T-helper 1 cell (primary cell): Measurements from ENCODE around the gene BICC1.

Source experiments
- DNase-seq, 5 donors: peaks; one replicate each; pipeline ENCODE4 v3.0.0-alpha.2; 2012 to 2020

BICC1 gene

DNA sequence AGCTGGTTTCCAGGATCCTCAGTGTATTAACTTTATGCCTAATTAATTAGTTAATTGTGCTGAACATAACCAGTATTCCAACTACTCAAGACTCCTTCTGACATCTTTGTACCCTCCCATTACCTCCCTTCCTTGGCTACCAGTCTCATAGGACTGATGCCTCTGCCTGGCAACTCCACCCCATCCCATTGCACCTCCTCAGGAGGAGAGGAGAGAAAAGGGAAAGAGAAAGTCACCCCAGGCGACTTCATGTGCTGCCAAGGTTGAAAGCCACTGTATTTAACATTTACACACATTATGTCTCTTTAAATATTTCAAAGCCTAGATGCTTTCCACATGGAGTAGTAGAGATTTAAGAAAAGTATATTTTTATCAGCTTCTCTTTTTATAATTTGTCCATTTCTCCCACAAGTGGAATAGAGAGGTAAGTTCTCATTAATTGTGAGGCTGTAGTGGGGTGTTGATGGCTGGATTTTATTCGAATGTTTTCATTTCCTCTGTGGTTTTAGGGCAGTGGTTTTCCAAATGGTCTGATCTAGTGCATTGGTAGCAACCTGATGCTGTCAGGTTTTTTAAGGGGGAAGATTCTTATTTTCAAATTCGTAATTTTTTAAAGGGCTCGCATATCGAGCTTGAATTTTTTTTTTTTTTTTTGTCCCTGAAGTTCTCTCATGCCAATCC, 148.0 kb downstream of the BICC1 start:
- no peak for DNase-seq

DNA sequence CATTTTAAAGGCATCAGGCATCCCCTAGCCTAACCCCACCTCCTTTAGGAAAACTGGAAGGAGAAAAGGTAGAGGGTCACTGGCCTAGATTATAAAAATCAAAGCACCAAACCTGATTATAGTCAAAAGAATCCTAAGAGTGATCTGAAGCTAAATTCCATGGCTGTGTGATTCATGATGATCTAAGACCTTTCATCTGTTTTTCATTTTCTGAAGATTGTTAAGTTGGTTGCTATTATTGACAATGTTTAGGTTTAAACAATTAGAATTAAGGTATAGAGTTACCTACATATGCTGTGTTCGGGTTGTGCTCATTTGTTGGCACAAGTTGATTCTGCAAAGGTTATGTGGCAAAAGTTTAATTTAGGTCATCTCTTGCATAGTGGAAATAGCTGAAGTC, 148.7 kb downstream of the BICC1 start:
- no peak for DNase-seq

DNA sequence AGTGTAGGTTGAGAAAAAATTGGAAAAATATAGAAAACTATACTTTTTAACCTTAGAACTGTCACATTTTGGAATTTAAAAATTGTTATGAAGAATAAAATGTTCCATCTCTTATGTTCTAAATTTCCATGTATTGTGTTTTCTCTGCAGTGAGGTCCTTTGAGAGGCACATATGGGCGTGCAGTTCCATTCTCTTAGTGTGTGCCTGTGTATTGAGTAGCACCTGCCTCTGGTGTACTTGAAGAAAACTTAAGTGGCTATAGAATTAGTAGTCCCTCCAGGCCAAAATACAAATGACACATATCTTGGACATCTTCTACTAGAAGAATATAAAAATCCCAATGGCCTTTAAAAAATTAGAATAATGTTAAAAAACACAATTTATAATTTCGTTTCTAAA, 149.2 kb downstream of the BICC1 start:
- no peak for DNase-seq

DNA sequence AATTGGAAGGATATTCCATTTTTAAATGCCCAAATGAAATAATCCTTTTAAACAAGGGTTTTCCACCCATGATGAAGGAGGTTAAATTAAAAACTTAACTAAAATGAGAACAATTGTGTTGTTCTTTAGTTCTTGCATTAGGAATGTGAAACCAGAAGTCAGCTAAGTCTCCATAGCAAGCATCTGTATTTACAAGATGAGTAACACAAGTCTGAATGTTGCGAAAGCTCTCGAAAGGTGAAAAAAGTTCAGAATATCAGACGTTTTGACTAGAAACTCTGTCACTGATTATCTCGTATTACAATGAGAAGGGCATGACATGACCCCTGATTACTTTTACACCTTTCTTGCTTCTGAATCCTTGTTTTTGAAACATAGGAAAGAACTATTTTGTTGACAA, 149.6 kb downstream of the BICC1 start:
- no peak for DNase-seq

DNA sequence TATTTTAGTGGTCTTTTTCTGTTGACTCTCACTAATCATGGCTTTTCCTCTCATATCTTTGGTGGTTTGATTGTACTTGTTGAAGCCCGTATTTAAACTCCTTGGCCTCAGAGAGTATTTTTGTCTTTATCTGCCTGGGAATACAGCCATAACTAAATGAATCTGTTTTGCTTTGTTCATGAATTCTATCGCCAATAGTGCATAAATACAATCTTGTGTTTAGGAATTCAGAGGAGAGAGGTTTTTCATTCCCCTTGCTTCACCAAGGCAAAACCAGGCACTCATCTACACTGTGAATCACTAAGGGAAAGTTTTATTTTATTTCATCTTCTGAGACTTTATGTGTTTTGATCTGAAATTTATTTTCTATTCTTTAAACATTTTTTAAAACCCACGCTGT, 152.7 kb downstream of the BICC1 start:
- DNase-seq: no peak

DNA sequence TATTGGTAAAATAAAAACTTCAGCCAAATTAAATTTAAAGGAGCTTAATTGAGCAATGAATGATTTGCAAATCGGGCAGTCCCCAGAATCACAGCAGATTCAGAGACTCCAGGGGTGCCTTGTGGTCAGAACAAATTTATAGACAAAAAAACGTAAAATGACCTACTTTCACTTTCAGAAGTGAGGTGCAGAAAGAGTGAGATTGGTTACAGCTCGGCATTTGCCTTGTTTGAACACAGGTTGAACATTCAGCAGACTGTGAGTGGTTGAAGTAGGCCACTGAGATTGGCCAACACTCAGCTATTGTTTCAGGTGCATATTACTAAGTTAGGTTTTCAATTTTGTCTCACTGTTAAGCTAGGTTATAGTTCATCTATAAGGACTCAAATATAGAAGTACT, 153.4 kb downstream of the BICC1 start:
- no peak for DNase-seq

DNA sequence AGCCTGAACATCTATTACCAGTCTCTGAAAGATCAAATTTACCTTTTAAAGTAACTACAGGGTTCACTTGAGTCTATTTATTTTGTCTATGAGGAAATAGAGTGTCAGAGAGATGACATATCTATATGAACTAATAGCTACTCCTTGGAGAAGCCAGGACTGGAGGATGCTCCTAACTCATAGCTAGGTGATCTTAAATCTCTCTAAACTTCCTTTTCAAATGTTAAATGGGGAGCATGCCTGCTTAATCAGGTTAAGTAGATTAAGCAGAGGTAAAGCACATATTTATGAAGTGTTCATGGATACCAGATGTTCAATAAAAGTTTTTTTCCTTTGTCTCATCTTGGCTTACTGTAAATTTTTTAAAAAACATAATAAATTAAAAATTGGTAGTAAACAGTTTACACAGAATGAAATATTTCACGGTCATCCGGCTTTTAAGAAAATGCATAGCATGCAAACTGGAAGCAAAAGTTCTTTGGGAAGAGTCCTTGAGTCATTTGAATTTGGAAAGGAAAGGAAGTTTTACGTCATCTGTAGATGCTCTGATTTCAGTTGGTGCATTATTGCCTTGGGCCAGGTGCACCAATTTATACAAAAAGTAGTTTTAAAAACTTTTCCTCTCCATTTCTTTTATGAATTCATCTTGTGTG, 155.1 kb downstream of the BICC1 start:
- no peak for DNase-seq

DNA sequence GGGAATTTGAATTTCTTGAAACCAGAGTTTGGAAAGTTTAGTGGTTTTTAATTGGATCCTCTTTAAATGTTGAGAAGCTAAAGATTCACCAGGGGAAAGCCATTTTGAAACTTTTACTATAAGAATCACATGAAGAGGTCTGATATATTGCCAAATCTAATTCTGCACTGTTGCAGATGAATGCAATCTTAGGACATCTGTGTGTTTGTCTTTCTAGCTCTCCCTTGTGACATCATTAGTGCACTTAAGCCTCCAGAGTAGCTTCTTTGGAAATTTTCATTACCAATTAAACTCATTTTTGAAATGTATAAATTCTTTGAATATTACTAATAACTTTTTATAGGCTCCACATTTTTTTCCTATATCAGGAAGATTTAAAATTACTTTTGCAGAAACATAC, 160.2 kb downstream of the BICC1 start:
- no peak for DNase-seq

DNA sequence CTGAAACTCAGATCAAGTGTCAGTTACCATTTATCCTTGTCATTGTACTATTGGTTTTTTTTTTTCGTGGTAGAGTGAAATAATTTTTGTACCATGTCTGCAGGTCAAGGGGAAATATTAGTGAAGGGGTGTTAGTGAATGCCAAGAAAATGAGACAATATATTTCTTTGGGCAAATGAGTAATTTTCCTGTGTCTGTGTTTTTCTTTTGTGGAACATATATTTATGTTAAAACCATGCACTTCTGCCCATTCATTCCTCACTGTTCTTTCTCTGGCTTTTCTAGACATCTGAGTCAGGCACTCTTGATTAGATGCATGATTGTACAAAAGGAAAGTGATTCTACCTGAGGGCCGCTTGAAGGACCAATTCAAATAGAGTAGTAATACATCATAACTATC, 161.6 kb downstream of the BICC1 start:
- DNase-seq: no peak

DNA sequence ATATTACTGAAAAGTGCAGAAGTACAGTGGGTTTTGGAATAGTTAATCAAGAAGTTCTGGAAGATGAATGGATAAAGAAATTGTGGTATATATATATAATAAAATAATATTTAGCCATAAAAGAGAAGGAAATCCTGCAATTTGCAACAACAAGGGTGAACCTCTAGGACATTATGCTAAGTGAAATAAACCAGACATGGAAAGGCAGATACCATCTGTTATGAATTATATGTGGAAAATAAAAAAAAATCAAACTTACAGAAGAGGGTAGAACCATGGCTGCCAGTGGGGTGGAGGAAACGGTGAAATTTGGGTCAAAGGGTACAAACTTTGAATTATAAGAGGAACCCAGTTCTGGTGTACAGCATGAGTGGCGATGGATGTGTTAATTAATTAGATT, 162.6 kb downstream of the BICC1 start:
- no peak for DNase-seq

DNA sequence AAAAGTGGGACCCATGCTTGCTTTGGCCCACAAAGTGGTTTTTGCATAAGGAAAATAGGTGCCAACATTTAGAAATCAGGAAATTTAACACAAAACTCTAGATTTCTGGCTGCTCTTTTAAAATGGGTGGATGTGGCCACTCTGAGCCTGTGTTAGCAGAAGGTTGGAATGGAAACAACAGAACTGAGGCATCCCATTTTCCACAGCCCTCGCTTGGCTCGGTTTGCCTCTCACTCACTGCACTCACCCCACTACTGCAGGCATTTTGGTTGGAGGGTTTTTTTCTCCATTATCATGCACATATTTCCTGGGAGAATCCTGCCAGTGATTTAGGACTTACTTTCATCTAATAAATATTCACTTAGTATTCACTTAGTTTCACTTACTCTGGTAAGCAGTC, 178.9 kb downstream of the BICC1 start:
- no peak for DNase-seq

DNA sequence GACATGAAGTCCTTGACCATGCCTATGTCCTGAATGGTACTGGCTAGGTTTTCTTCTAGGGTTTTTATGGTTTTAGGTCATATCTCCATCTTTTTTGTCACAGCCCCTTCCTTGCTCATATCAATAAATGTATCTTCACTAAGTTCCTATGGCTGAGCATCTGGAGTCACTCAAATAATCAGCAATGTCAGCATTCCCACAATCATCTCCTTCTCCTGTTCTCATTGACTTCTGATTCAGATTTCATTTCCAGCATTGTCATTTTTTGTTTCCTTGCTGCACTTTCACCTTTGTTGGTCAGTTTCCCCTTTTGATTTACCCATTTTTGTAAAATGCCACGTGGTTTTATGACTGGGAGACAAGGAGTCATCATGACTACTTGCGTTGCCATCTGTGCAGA, 181.2 kb downstream of the BICC1 start:
- no peak for DNase-seq

DNA sequence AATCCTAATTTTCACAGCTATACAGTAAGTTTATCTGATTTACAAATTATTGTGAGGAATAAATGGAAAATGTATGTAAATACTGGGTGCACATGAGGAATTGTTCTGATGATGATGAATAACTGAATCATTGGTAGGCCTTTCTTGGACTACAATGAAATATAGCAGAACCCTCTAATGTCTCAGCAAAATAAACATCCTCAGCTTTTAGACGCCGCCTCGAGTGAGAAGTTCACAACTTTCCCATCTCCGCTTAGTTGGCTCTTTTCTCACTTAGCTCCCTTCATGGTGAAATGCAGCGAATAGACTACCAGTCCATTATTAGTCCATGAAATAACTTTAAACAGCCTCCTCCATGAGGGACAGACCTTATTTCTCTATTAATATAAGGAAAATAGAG, 182.3 kb downstream of the BICC1 start:
- no peak for DNase-seq

DNA sequence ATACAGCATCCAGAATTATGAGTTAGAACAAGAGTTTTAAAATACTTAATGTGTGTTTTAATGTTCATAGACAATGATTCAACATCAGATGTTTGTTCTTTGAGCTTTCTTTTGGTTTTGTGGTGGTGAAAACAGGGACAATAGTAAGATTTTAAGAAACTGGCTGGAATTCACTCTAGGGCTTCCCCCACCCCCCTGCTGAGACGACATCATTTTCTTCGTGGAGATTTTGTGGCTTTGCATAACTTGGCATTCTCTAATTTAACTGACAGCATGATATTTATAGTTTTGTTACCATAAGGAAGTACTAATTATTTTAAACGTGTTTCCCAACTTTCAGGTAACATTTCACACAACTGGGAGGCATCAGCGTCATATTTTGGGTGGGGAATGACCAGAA, 184.1 kb downstream of the BICC1 start:
- DNase-seq: no peak

DNA sequence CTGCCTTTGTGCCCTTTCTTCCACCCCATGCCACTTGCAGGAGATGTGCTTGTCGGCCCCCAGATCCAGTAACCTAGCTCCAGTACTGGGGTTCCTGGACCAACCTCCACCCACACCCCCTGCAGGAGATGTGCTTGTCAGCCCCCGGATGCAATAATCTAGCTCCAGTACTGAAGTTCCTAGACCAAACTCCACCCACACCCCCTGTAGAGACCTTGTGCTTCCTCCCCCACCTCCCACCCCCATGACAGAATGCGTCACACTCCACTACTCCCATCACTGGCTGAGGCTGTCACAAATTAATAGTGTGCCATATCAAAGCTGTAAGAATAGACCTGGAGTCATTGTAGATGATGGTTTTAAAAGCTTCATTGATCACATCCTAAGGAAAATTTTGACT, 185.0 kb downstream of the BICC1 start:
- no peak for DNase-seq

DNA sequence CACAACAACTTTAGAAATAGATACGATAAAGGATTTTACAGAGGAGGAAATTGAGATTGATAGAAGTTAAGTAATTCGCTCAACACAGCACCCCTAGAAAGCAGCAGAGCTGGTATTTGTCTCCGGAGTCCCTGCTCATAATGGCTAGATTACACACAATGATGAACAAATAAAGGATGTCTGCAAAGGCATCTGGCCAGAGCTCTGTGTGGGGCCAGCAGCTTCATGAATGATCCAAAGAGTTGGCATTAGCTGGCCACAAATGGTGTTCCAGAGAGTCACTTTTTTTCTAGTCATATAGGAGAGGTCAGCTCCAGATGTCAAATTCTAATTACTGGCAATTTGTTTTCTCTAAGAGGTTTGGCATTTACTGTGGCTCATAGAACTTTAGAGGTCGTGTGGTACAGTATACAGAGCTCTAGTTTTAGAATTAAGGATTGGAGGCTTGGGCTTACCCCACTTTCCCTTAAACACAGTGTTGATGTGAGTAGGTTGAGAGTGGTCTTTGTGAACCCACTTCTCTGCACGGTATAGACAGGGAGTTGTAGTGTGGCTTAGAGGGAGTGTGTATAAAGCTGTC, 186.2 kb downstream of the BICC1 start:
- no peak for DNase-seq

DNA sequence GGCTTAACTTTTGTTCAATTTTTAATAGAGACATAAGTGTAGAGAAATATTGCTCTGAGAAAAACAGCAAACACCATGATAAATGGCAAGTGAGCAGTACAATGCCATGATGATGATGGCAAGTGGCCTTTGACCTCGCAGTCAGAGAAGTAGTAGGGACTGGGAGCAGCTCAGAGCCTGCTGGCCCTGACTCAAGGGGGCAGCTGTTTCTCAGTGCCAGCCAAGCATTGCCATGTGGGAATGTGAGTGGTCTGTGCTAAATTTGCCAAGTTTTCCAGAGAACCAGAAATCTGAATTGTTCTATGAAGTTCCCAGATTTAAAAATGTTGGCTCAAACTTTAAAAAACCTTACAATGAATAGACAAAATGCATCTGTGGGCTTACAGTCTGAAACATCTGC, 187.9 kb downstream of the BICC1 start:
- DNase-seq: no peak

DNA sequence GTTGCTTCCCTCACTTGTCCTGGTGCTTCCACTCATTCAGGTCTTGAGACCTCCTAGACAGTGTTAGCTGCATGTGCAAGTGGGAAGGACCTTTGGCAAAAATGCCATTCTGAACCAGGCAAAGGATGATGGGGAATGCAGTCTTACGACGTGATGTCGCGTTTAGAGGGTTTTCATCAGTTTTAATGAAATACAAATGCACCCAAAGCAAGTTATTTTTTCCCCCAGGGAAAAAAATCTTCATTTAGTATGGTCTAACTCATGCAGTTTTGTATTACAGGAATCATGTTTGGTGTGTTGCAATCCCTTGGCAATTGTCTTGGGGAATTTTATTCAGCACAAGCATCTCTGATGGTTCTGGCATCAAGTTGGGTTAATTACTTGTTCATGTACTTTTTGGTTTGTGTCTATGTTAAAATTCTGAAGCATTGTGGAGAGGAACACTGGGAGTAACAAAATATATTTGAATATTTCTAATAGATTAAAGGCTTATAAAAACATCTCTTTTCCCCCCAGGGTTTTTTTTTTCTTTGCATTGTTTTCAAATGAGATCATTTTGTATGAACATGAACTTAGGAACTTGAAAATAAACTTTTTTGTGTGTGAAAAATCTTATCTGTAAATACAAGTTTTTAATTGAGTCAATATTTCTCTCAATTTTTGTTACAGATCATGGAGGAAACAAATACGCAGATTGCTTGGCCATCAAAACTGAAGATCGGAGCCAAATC, 188.9 kb downstream of the BICC1 start:
- DNase-seq: no peak

DNA sequence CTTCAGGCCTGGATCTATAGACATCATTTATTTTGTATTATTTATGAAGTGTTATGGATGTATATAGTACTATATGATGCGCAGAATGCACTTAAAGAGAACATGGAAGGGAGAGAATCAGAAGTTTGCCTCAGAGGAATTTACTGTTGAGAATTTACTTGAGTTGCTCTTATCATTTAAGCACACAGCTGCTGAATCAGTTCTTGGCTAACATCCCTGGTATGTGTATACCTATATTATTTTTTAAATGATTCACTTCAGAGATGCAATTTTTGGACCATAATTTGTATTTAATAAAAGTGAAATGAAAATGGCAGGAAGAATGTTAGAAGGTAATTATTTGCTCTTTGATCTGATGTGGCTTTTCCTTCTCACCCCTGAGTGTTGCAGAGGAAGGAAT, 191.6 kb downstream of the BICC1 start:
- no peak for DNase-seq

DNA sequence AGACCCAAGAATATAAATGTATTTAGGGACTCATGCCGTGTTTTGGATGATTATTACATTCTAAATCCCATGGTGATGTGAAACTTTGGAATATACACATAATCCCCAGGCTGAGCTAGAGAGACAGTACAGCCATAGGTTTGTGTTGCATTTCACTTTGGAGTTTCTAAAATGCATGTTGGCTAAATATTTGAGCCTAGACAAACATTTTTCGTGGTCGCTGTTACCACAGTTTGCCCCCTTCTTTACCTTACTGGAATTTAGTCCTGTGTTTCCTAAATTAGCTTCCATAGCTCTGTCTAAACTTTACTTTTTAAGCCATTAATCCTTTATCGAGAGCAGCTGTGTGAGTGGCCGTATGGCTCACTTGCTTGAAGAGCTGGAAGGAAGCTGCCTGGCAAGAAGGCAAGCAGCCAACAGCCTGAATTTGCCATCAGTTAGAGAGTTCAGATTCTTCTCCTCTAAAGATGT, 192.0 kb downstream of the BICC1 start:
- DNase-seq: no peak

DNA sequence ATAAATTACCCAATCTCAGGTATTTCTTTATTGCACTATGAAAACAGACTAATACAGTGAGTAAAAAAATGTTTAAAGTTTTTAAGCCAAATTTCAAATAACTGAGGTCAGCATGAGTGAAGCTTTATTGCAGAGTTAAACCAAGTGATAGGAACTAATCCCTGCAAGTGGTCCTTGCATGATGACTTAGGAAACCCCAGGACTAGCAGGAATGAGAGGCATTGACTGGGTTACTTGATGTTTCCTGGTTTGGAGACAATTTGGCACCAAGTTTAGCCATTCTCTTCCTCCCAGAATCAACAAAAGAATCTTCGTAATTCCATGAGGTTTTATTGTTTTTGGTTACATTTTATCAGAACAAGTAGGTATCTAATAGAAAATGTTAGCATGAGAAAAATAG, 194.2 kb downstream of the BICC1 start:
- no peak for DNase-seq

DNA sequence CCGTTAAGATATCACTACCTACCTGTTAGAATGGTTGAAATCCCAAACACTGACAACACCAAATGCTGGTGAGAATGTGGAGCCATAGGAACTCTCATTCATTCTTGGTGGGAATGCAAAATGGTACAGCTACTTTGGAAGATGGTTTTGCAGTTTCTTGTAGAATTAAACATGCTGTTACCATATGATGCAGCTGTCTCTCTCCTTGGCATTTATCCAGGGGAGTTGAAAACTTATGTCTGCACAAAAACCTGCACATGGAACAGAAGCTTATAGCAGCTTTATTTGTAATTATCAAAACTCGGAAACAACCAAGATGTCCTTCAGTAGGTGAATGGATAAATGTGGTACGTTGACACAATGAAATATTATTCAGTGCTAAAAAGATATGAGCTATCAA, 199.5 kb downstream of the BICC1 start:
- no peak for DNase-seq

DNA sequence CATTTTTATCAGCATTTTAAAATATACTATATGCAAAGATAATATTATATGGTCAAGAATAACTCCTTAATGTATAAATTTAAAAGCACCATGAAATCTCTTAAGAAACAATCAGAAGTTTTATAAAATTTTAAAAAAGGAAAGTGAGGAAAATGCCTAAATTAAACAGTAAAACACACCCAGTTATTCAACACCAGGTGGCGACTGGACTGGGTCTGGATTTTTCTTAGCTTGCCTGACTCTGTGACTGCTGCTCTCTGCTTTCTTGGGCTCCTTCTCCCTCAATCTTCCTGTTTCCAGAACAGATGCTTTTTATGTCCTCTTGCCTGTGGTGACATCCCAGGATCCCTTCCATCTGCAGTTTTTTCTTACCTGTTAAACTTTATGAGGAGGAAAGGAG, 200.3 kb downstream of the BICC1 start:
- no peak for DNase-seq

DNA sequence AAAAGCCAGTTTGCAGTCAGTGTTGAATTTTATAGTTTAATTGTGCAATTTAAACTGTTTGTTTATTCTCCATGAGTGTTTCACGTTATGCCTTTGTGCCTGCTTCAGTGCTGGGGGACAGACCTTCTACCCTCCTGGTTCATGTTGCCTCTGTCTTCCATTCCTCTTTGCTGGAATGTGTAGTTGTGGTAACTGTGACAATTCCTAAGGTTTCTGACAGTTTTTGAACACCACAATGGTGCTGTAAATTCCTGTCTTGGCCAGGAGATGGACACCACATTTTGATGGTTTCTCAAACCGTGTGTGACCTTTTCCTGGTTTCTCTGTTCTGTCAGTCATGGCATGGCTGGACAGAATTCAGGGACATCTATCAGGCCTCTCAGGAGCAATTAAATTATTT, 201.7 kb downstream of the BICC1 start:
- no peak for DNase-seq
